ENCODE measurements around the gene RNASE9.
A peak's percentile ranks its signal among the peaks of the same experiment; 100 is the strongest.
"Not testable (repeated sequence)": the region's sequence is repeated elsewhere in the genome, so short reads cannot be mapped to it uniquely, and the experiment has no call there.

The RNASE9 gene

GRCh38 chr14:20606190-20606901 lies 45.5 kb upstream of the RNASE9 start:
- no peak overlapping the region for H3K4me3 ChIP-seq (ENCODE audit: low read length)
- TF ChIP-seq, protein P1, sequence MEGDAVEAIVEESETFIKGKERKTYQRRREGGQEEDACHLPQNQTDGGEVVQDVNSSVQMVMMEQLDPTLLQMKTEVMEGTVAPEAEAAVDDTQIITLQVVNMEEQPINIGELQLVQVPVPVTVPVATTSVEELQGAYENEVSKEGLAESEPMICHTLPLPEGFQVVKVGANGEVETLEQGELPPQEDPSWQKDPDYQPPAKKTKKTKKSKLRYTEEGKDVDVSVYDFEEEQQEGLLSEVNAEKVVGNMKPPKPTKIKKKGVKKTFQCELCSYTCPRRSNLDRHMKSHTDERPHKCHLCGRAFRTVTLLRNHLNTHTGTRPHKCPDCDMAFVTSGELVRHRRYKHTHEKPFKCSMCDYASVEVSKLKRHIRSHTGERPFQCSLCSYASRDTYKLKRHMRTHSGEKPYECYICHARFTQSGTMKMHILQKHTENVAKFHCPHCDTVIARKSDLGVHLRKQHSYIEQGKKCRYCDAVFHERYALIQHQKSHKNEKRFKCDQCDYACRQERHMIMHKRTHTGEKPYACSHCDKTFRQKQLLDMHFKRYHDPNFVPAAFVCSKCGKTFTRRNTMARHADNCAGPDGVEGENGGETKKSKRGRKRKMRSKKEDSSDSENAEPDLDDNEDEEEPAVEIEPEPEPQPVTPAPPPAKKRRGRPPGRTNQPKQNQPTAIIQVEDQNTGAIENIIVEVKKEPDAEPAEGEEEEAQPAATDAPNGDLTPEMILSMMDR (IDR thresholded peaks at IDR 0.05; ENCODE audit: insufficient read depth, low read depth, low read length, missing control alignments) = peak; percentile 81
- DNase-seq (ENCODE audit: low read depth) = peak; percentile 69

- no peak overlapping the region for H3K4me3 ChIP-seq (ENCODE audit: low read length)
- no peak for DNase-seq (ENCODE audit: low read depth)
- TF ChIP-seq, protein P1 (IDR thresholded peaks at IDR 0.05; ENCODE audit: insufficient read depth, low read depth, low read length, missing control alignments) = no peak
Measured at GRCh38 chr14:20603813-20604690, 43.2 kb upstream of the RNASE9 start.

DNA sequence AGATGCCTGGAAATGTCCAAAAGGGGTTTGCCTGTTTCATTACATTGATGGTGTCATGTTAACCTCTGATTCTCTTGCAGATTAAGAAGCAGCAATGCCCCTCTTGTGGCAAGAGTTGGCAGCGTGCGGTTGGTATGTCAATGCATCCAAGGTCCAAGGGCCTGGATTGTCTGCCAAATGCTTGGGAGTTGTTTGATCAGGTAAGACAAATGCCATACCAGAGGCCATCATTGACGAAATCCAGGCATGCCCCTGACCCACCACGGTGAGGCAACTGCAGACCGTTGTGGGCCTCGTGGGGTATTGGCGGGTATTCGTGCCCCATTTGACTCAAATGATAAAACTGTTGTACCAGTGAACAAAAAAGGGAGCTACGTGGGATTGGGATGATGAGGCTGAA lies 41.7 kb upstream of the RNASE9 start:
- H3K4me3 ChIP-seq (ENCODE audit: low read length) = no peak overlapping the region
- TF ChIP-seq, protein P1 (IDR thresholded peaks at IDR 0.05; ENCODE audit: insufficient read depth, low read depth, low read length, missing control alignments) = no peak
- DNase-seq (ENCODE audit: low read depth) = no peak

DNA sequence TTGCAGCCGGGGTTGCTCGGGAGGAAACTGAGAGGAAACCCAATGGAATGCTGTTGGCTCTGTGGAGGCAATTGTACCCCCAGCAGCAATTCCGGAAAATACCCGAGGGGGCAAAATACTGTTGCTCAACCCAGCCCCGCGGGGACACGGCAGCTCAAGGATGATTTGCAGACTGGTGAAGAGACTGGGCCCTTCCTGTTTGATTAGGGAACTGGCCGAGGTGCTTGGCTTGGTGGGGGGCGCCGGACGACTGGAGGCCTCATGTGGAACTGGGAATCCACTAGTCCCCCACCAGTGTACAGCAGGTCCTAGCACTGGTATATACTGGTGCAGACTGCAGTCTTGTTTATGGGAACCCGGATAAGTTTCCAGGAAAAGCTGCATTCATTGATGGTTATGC lies 40.7 kb upstream of the RNASE9 start:
- H3K4me3 ChIP-seq (ENCODE audit: low read length) = no peak overlapping the region
- TF ChIP-seq, protein P1 (IDR thresholded peaks at IDR 0.05; ENCODE audit: insufficient read depth, low read depth, low read length, missing control alignments) = no peak
- DNase-seq (ENCODE audit: low read depth) = no peak

GRCh38 chr14:20597108-20597507 lies 36.3 kb upstream of the RNASE9 start:
- TF ChIP-seq, protein P1 (IDR thresholded peaks at IDR 0.05; ENCODE audit: insufficient read depth, low read depth, low read length, missing control alignments) = no peak

DNA sequence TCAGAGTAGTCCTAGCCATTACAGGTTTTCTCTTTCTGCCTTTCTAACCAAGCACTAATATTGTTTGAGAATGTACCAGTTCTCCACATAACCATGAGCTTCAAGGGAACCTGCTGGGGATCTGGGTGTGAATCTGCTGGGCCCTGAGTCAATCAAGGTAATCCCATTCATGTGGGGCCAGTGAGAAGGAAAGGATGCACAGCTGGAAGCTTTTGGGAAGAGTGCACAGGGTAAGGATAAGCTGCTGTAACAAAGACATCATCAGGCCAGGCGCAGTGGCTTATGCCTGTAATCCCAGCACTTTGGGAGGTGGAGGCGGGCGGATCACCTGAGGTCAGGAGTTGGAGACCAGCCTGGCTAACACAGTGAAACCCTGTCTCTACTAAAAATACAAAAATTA lies 34.9 kb upstream of the RNASE9 start:
- not testable (repeated sequence) for DNase-seq (ENCODE audit: low read depth); H3K4me3 ChIP-seq (ENCODE audit: low read length)

More at GRCh38 chr14:20597108-20597507, 36.3 kb upstream of the RNASE9 start:
- no peak overlapping the region for H3K4me3 ChIP-seq (ENCODE audit: low read length)
- no peak for DNase-seq (ENCODE audit: low read depth)

DNA sequence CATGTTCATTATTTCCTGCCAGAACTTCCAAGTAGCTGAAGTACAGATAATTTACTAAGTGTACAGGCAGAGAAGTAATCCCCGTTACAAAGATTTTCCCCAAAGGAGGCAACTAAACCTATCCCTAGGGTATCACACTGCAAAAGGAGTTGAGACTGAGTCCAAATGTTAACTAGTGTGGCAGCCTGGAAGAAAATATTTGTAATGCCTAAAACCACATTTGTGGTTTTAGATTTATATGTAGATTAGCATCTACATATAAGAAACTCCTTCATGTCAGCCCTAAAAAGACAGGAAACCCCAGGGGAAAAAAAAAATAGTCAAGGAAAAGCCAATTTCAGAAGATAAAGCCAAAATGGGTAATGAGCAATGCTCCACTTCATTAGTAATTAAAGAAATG lies 31.7 kb upstream of the RNASE9 start:
- TF ChIP-seq, protein P1 (IDR thresholded peaks at IDR 0.05; ENCODE audit: insufficient read depth, low read depth, low read length, missing control alignments) = no peak
- DNase-seq (ENCODE audit: low read depth) = no peak
- H3K4me3 ChIP-seq (ENCODE audit: low read length) = no peak overlapping the region

All from epithelial cell of esophagus (primary cell).